ENCODE measurements around the gene NEK7.
"Not testable (repeated sequence)": the region's sequence is repeated elsewhere in the genome, so short reads cannot be mapped to it uniquely, and the experiment has no call there.

NEK7 gene

DNA sequence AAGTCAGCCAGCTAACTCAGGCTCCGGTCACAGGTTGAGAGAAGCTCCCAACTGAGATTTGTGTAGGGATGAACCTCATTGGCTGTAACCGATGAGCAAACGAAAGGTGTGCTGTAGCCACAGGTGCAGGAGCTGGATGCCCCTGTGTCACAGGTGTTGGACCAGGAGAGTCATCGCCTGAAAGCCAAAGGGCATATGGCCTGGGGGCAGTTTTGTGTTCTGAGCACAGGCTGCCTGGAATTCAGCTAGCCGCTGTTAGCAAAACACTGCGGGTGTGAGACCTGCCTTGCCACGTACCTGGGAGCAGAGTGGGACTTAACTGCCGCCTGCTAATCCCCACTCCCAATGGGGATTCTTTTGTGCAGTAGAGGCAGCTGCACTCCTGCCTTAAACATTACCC, 55.3 kb downstream of the NEK7 start:
- DNase-seq = no peak

DNA sequence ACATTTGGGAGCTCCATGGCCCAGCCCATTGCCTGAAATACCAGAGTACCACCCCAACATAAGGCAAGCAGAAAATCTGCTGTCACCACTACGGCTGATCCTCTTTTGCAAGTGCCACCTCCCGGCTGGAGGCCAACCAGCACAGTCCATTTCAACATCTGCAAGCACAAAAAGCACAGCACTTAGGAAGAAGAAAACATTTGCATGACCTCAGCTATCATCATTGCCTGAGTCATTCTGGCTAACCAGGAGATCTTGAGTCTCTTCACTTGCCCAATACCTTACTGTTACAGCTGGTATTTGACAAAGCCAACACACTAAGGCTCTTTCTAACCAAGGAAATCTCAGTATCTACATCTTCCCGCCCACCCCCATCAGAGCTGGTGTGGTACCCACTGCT, 55.9 kb downstream of the NEK7 start:
- no peak for DNase-seq

DNA sequence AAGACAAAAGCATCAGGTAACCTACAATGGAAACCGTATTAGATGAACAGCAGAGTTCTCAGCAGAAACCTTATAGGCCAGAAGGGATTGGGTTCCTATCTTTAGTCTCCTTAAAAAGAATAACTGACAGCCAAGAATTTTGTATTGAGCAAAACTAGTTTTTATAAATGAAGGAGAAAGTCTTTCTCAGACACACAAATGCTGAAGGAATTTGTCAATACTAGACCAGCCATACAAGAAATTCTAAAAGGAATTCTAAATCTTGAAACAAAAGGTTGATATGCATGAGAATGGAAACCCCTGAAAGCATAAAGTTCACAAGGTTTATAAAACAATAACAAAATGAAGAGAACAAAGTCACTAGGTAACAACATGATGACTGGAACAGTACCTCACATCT, 58.1 kb downstream of the NEK7 start:
- no peak for DNase-seq

DNA sequence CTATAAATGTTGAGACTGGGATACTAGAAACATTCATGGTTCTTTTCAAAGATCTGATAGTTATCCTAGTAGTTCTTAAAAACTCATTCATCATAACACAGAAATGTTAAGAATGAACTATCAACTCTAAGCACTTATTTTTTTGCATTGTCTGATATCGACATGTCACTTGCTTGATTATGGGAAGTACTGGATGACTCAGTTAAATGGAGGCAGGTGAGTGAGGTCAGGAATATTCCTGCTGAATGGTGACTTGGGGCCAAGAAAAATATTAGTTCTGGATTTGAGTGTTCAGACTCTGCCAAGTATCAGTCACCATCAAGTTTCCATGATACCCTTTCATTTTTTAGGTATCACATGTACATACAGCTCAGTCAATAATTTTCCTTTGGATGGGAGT, 63.6 kb downstream of the NEK7 start:
- no peak for DNase-seq

DNA sequence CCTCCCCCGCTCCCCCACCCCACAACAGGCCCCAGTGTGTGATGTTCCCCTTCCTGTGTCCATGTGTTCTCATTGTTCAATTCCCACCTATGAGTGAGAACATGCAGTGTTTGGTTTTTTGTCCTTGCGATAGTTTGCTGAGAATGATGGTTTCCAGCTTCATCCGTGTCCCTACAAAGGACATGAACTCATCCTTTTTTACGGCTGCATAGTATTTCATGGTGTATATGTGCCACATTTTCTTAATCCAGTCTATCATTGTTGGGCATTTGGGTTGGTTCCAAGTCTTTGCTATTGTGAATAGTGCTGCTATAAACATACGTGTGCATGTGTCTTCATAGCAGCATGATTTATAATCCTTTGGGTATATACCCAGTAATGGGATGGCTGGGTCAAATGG, 70.2 kb downstream of the NEK7 start:
- not testable (repeated sequence) for DNase-seq

GRCh38 chr1:198227454-198227853, 70.7 kb downstream of the NEK7 start:
- not testable (repeated sequence) for DNase-seq

- no peak for DNase-seq
Observed at GRCh38 chr1:198228925-198229324, 72.1 kb downstream of the NEK7 start.

DNA sequence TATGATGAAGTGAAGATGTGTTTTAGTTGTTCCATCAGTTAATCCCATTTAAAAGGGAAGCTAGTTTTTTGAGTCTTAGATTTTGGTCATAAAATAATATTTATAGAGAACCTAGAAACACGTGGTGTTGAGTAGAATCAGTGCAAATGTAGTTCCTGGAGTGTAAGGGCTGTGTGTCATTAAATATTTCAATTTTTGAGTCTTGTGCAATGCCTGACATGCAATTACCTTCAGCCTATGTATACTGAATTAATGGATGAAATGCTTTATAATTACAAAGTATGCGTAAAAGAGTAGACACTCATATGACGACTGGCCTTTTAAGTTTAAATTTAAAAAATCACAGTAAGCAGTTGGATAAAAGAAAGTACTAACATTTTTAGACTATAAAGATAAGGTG, 75.0 kb downstream of the NEK7 start:
- DNase-seq = no peak

DNA sequence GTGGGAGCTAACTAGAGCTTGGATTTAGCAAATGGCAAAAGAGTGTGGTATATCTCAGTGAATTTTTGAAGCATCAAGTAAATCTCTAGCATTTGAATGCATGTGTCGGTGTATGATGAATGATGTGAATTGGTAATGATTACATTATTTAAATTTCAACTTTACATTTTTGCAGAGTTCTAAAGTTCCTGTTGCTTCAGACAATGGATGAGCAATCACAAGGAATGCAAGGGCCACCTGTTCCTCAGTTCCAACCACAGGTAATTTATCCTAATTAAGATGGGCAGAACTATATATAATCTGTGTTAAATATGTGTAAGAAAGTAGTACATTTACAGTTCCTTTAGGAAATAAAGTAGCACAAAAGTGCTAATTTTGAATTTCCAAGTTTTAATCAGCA, 75.6 kb downstream of the NEK7 start:
- no peak for DNase-seq

DNA sequence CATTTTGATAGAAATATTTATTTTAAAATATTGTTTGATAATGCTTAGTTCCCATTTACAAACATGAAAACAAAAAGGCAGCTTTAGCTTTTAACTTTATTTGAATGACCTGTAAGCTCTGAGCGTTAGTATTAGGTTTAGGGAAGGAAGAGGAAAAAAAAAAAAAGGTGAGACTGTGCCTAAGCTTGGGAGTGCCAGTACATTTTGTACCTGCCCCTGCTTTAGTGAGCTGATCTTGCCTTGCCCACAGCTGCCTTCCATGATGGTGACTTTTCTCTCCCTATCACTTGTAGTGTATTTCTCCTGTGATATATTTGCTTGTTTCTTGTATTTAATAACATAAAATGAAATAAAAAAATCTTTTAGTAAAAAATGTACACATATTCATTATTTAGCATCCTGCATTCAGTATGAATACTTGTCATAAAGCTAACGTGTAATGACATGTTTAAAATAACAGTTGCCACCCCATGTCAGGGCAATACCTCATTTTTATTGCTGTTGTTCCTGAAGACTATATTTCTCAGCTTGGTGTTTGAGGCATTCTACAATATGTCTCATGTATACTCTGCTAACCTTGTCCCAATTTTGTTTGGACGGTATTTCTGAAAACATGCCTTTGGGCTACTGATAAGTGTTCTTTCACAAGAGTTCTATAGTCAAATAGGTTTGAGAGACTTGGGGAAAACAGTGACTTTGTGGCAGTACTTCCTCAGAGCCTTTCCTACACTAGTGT, 76.3 kb downstream of the NEK7 start:
- no peak for DNase-seq

DNA sequence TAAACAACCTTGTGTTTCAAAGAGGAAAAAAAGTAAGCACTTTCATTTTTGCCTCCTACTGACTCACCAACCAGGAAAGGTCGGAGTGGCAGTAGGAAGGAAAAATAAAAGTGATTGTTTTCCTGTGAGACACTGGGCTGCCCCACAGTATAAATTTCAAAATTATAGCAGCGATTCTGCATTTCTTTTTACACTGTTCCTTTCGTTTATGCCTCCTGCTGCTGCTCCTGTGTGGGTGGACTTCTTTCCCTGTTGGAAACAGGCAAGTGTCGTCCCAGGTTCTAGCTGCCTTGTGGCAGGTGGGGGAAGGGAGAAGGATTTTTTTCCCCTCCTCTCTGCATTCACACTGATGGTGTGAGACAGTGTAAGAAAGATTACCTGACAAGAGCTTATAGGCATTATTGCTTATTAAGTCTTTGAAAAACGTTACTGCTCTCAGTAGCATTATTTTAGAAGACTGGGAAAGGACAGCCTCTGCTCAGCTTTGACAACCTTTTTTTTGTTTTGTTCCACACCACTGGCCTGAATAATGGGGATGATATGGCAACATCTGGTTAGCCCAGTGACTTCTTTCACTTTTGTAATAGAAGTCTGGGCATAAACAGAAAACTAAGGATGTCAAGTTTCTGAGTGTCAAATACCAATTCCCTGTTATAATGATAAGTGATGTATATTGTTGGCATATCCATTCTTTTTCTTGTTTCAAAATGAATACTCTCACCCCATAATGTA, 77.9 kb downstream of the NEK7 start:
- no peak for DNase-seq

DNA sequence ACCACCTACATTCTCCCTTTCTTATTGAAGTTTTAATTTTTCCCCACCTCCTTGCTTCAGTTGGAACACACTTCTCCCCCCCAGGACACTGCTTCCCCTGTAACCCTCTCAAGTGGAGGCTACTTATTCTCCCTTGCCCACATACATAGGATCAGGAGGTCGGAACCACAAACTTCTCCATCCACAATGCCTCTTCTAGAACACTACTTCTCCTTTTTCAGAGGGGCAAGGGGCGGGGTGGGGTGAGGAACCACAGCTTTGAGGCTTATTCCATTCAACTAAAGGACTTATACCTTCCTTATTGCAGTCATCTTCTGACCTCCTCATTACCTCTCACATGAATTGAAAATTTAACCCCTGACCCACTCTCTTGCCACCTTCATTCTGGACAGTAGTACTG, 81.3 kb downstream of the NEK7 start:
- peak; percentile 90 for DNase-seq

- no peak for DNase-seq
Observed at GRCh38 chr1:198241553-198241952, 84.8 kb downstream of the NEK7 start.

GRCh38 chr1:198244772-198245171, 88.0 kb downstream of the NEK7 start:
- DNase-seq = no peak

GRCh38 chr1:198245379-198245778, 88.6 kb downstream of the NEK7 start:
- DNase-seq = no peak

DNA sequence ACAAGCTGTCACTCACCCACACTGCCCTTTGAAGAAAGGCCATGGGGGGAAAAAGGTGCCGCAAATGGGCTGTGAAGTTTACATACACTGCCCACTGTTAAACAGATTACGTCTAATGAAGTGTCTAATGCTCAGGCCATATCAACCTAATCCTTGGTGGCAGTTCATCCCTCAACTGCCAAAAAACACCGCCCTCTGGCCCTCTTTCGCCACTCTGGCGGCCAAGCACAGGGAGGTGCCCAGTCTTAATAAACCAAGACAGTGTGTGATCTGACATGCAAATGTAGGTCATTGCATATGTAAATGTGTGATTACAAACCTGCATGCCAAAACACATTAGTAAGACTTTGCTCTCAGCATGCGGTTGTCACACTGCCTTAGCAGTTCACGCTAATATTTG, 89.5 kb downstream of the NEK7 start:
- no peak for DNase-seq

DNA sequence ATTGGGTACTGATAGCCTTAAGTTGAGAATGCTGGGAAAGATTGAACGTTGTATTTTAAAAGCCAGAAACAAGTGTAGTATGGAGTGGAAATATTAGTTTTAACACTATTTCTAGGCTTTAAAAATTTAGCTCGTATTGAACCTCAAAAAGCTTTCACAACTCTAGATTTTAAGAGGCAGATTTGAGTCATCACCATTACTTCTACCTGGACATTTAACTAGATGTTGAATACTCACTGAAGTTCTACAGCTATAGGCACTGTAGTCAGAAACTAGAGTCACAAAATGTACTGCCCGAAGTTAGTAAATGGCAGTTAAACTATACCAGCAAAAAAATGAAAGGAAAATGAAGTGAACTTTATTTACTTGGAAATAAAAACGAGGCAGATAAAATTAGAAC, 96.5 kb downstream of the NEK7 start:
- no peak for DNase-seq

GRCh38 chr1:198253668-198254067, 96.9 kb downstream of the NEK7 start:
- no peak for DNase-seq

DNA sequence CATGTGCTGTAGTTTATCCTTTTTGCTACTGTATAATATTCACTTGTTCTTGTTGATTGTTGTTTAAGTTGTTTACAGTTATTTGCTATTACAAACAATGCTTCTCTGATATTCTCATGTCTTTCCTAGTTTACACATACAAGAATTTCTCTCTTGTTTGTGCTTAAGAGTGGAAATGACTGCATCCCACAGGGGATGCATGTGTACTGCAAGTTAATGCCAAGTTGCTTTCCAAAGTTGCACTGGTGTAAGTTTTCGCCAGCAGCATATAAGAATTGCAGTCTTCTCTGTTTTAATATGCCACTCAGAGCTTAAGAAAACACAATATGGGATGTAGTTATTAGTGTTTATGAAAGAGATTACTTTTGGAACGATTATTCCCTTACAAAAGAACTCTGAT, 97.7 kb downstream of the NEK7 start:
- no peak for DNase-seq

DNA sequence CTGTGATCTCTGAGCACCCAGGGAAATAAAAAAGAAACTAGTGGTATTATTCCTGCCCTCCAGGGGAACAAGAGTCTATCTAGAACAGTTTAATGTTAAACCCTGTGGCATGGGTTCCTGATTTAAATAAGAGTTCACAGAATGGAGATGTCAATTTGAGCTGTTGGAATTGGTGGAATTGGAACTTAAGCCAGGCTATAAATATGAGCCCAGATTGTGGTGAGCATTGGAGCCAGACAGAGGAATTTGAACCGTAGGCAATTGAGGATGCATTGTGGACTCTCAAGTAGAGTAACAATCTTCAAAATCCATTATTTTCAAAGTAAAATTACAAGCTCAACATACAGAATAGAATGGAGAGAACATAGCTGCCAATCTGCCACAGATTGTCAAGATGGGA, 98.2 kb downstream of the NEK7 start:
- no peak for DNase-seq

- no peak for DNase-seq
Observed at GRCh38 chr1:198255784-198256183, 99.0 kb downstream of the NEK7 start.

GRCh38 chr1:198258491-198258890, 101.7 kb downstream of the NEK7 start:
- no peak for DNase-seq

- no peak for DNase-seq
Observed at GRCh38 chr1:198259333-198260074, 102.7 kb downstream of the NEK7 start.

- DNase-seq = no peak
Observed at GRCh38 chr1:198261886-198262285, 105.1 kb downstream of the NEK7 start.
